Inflammatory macrophage (primary cell): ENCODE data around the gene VSX1.

Experiments used
- DNase-seq, 2 donors: peaks; one replicate each; pipeline ENCODE4 v3.0.0-alpha.2; 2020 to 2022

Gene VSX1

GRCh38 chr20:25087186-25087929, 5.4 kb upstream of the VSX1 start:
- no peak for DNase-seq

- no peak for DNase-seq
Observed at GRCh38 chr20:25085756-25086495, 4.0 kb upstream of the VSX1 start.

GRCh38 chr20:25084626-25085187, 2.8 kb upstream of the VSX1 start:
- DNase-seq = peak; percentile 30 to 65

GRCh38 chr20:25083773-25084625, 2.1 kb upstream of the VSX1 start:
- DNase-seq = peak in 1 of 2 donors; percentile 14

- no peak for DNase-seq
Observed at GRCh38 chr20:25083141-25083772, 1.3 kb upstream of the VSX1 start.

GRCh38 chr20:25082498-25082873, 545 bp upstream of the VSX1 start:
- DNase-seq = no peak

GRCh38 chr20:25081065-25081729, 744 bp downstream of the VSX1 start:
- no peak for DNase-seq

GRCh38 chr20:25079171-25079570, 2.8 kb downstream of the VSX1 start:
- DNase-seq = no peak

- no peak for DNase-seq
Observed at GRCh38 chr20:25078662-25079061, 3.3 kb downstream of the VSX1 start.

- peak; percentile 54 to 64 for DNase-seq
Observed at GRCh38 chr20:25077610-25078169, 4.3 kb downstream of the VSX1 start.

- DNase-seq = no peak
Observed at GRCh38 chr20:25076731-25077609, 5.0 kb downstream of the VSX1 start.

- DNase-seq = no peak
Observed at GRCh38 chr20:25076201-25076600, 5.7 kb downstream of the VSX1 start.

GRCh38 chr20:25073544-25073943, 8.4 kb downstream of the VSX1 start:
- DNase-seq = no peak

GRCh38 chr20:25072226-25072811, 9.6 kb downstream of the VSX1 start:
- no peak for DNase-seq

- DNase-seq = no peak
Observed at GRCh38 chr20:25071734-25072133, 10.2 kb downstream of the VSX1 start.

GRCh38 chr20:25070821-25071473, 11.0 kb downstream of the VSX1 start:
- no peak for DNase-seq

- no peak for DNase-seq
Observed at GRCh38 chr20:25067102-25067987, 14.6 kb downstream of the VSX1 start.

- no peak for DNase-seq
Observed at GRCh38 chr20:25066386-25066785, 15.6 kb downstream of the VSX1 start.
